Nasal cavity respiratory epithelium epithelial cell of viscerocranial mucosa (primary cell): ENCODE measurements around the gene TPD52L2. TPM values are rescaled to one million over a fixed set of nuclear protein-coding genes. Genes with fewer than 3 reads are reported as not detected.

ENCODE experiments used
- total RNA-seq: library from RNA; depleted of rRNA; stranded (reverse); fragments of >200 nt; gene quantifications from 2 replicates; pipeline ENCODE4 v1.2.3, GENCODE V29; 2014

Gene TPD52L2
- 129 and 145 TPM in 2 replicates for total RNA-seq

GRCh38 chr20:63864978-63865640, at the start of gene TPD52L2:
Gene TPD52L2 (plus strand): TSS chr20:63865270. CDS start chr20:63865366, 96 bp downstream.

GRCh38 chr20:63830841-63831588, 34.1 kb upstream of the TPD52L2 start, which contains the start of gene ZBTB46:
Gene ZBTB46 (minus strand): TSS chr20:63831264. CDS start chr20:63790757, 40,507 bp downstream.

GRCh38 chr20:63861365-63861934, 3.6 kb upstream of the TPD52L2 start, which contains the start of gene ABHD16B:
Gene ABHD16B (plus strand): TSS chr20:63861498. CDS start chr20:63861541, 43 bp downstream.

DNA sequence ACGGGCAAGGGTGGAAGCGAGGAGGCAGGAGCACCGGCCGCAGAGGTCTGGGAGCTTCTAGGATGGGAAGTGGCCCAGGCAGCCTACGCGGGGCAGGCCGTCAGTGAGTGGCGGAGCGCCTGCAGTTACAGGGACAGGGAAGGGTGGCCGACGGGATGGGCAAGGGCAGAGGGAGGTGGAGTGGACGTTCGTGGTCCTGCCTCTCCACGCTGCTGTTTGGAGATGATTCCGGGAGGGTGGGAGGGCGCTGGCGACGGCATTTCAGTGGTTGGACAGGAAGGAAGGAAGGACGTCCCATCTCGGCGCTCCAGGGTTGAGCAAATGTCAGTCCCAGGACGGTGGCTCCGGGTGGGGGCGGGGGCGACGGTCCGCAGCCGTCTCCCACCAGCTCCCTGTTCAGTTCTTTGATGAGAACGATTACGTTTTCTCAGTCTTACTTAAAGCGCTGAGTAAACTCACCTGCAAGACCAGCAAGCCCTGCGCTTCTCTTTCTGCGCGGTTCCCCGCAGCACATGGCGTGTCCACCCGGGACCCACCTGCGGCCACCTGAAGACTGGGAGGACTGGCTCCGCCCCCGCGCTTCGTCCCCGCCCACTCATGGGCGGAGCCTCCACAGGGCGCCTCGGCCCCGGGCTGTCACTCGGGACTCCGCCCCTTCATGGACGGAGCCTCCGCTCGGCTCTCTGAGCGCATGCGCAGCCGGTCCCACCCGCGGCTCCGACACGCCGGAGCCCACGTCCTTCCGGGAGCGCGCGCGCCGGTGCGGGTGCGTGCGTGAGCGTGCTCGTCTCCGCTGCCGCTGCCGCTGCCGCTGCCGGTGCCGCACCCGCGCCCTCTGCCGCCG, 29.5 kb downstream of the TPD52L2 start, which contains the start of gene DNAJC5:
Gene DNAJC5, plus strand, starts transcription at position 769 of the 844 bp plus-strand sequence. CDS start 33,220 bp downstream, outside the sequence.

Other genes with a start within 250 kb of the TPD52L2 start
- gene GMEB2, start 238.2 kb upstream of the TPD52L2 start, total RNA-seq: 16.1 and 17.7 TPM in 2 replicates
- under 0.01 and 1.2 TPM in 2 replicates for gene STMN3, start 211.8 kb upstream of the TPD52L2 start, total RNA-seq
- gene RTEL1, start 207.0 kb upstream of the TPD52L2 start, total RNA-seq: 5.1 and 11.7 TPM in 2 replicates
- 5.5 and 26.8 TPM in 2 replicates for gene TNFRSF6B, start 168.6 kb upstream of the TPD52L2 start, total RNA-seq
- gene ARFRP1, start 157.3 kb upstream of the TPD52L2 start, total RNA-seq: 28.7 and 51.0 TPM in 2 replicates
- 16.7 and 16.9 TPM in 2 replicates for gene ZGPAT, start 157.2 kb upstream of the TPD52L2 start, total RNA-seq
- gene LIME1, start 128.6 kb upstream of the TPD52L2 start, total RNA-seq: 1.0 and 4.3 TPM in 2 replicates
- gene SLC2A4RG, start 125.5 kb upstream of the TPD52L2 start, total RNA-seq: 22.2 and 24.8 TPM in 2 replicates
- 1.2 and 1.7 TPM in 2 replicates for gene ZBTB46, start 34.0 kb upstream of the TPD52L2 start, total RNA-seq
- gene ABHD16B, start 3.8 kb upstream of the TPD52L2 start, total RNA-seq: not detected in 2 replicates
- gene DNAJC5, start 29.9 kb downstream of the TPD52L2 start, total RNA-seq: 93.3 and 143 TPM in 2 replicates
- 18.5 and 29.2 TPM in 2 replicates for gene UCKL1, start 91.1 kb downstream of the TPD52L2 start, total RNA-seq
- gene ZNF512B, start 104.7 kb downstream of the TPD52L2 start, total RNA-seq: 6.2 and 18.0 TPM in 2 replicates
- 2.7 and 4.8 TPM in 2 replicates for gene SAMD10, start 114.4 kb downstream of the TPD52L2 start, total RNA-seq
- 25.6 and 69.8 TPM in 2 replicates for gene PRPF6, start 115.9 kb downstream of the TPD52L2 start, total RNA-seq
- 0.34 and 0.78 TPM in 2 replicates for gene C20orf204, start 170.9 kb downstream of the TPD52L2 start, total RNA-seq
- not detected in 2 replicates for gene SOX18, start 184.4 kb downstream of the TPD52L2 start, total RNA-seq
- 4.1 and 12.2 TPM in 2 replicates for gene TCEA2, start 197.9 kb downstream of the TPD52L2 start, total RNA-seq
- 5.8 and 14.2 TPM in 2 replicates for gene RGS19, start 214.2 kb downstream of the TPD52L2 start, total RNA-seq
- 0.34 and 0.71 TPM in 2 replicates for gene OPRL1, start 214.8 kb downstream of the TPD52L2 start, total RNA-seq
- not detected in 2 replicates for gene LKAAEAR1, start 219.1 kb downstream of the TPD52L2 start, total RNA-seq
- gene NPBWR2, start 242.3 kb downstream of the TPD52L2 start, total RNA-seq: not detected in 2 replicates